ENCODE results near the gene LGR6.
A peak's percentile ranks its signal among the peaks of the same experiment; 100 is the strongest.

Gene LGR6

GRCh38 chr1:202293569-202293968 lies 100.0 kb downstream of the LGR6 start:
- Mint-ChIP-seq H3K4me3 (no peak overlapping the region), H3K27me3 (peaks cover 9% of the 10 kb centered on the region), H3K36me3 (no peaks in the 10 kb centered on the region), H3K4me1 (peaks cover 5% of the 10 kb centered on the region), H3K27ac (no peak overlapping the region), H3K9me3 (no peaks in the 10 kb centered on the region)
- ATAC-seq = no peak

GRCh38 chr1:202302166-202302565 lies 108.6 kb downstream of the LGR6 start:
- ATAC-seq = no peak
- no peak overlapping the region for H3K27ac Mint-ChIP-seq
- H3K9me3 Mint-ChIP-seq = no peaks in the 10 kb centered on the region
- no peaks in the 10 kb centered on the region for H3K4me1 Mint-ChIP-seq
- peaks cover 15% of the 10 kb centered on the region for H3K27me3 Mint-ChIP-seq
- H3K4me3 Mint-ChIP-seq = no peak overlapping the region
- H3K36me3 Mint-ChIP-seq = no peaks in the 10 kb centered on the region

GRCh38 chr1:202304375-202304774 lies 110.8 kb downstream of the LGR6 start:
- no peaks in the 10 kb centered on the region for H3K36me3 Mint-ChIP-seq
- H3K27me3 Mint-ChIP-seq = peaks cover 15% of the 10 kb centered on the region
- no peaks in the 10 kb centered on the region for H3K9me3 Mint-ChIP-seq
- no peak for ATAC-seq
- H3K4me1 Mint-ChIP-seq = no peaks in the 10 kb centered on the region
- no peak overlapping the region for H3K4me3 Mint-ChIP-seq
- no peak overlapping the region for H3K27ac Mint-ChIP-seq

GRCh38 chr1:202305168-202305567 lies 111.6 kb downstream of the LGR6 start:
- H3K36me3 Mint-ChIP-seq = no peaks in the 10 kb centered on the region
- no peak overlapping the region for H3K27ac Mint-ChIP-seq
- H3K9me3 Mint-ChIP-seq = no peaks in the 10 kb centered on the region
- no peaks in the 10 kb centered on the region for H3K4me1 Mint-ChIP-seq
- no peak overlapping the region for H3K4me3 Mint-ChIP-seq
- H3K27me3 Mint-ChIP-seq = peaks cover 15% of the 10 kb centered on the region
- ATAC-seq = no peak

- Mint-ChIP-seq H3K4me1 (peaks cover 3% of the 10 kb centered on the region), H3K36me3 (no peaks in the 10 kb centered on the region), H3K27me3 (peaks cover 30% of the 10 kb centered on the region), H3K4me3 (no peak overlapping the region), H3K27ac (no peak overlapping the region), H3K9me3 (no peaks in the 10 kb centered on the region)
- ATAC-seq = no peak
These were observed 113.1 kb downstream of the LGR6 start for GRCh38 chr1:202306535-202307345.

GRCh38 chr1:202310071-202310725 lies 116.6 kb downstream of the LGR6 start:
- H3K27me3 Mint-ChIP-seq = peaks cover 34% of the 10 kb centered on the region
- H3K4me3 Mint-ChIP-seq = no peak overlapping the region
- H3K4me1 Mint-ChIP-seq = peaks cover 8% of the 10 kb centered on the region
- no peaks in the 10 kb centered on the region for H3K36me3 Mint-ChIP-seq
- H3K27ac Mint-ChIP-seq = no peak overlapping the region
- H3K9me3 Mint-ChIP-seq = no peaks in the 10 kb centered on the region
- ATAC-seq = no peak

GRCh38 chr1:202310746-202311145 lies 117.1 kb downstream of the LGR6 start:
- Mint-ChIP-seq H3K27ac (no peak overlapping the region), H3K4me3 (no peak overlapping the region), H3K36me3 (no peaks in the 10 kb centered on the region), H3K9me3 (no peaks in the 10 kb centered on the region), H3K4me1 (peaks cover 8% of the 10 kb centered on the region), H3K27me3 (peaks cover 39% of the 10 kb centered on the region)
- no peak for ATAC-seq

- peak; percentile 4 for ATAC-seq
- Mint-ChIP-seq H3K27ac (no peak overlapping the region), H3K9me3 (no peaks in the 10 kb centered on the region), H3K27me3 (peaks cover 45% of the 10 kb centered on the region), H3K36me3 (no peaks in the 10 kb centered on the region), H3K4me3 (no peak overlapping the region), H3K4me1 (peaks cover 8% of the 10 kb centered on the region)
These were observed 118.5 kb downstream of the LGR6 start for GRCh38 chr1:202311875-202312635.

- Mint-ChIP-seq H3K27ac (no peak overlapping the region), H3K27me3 (peaks cover 57% of the 10 kb centered on the region), H3K36me3 (no peaks in the 10 kb centered on the region), H3K4me1 (peaks cover 8% of the 10 kb centered on the region), H3K4me3 (no peak overlapping the region), H3K9me3 (no peaks in the 10 kb centered on the region)
- peak; percentile 76 for ATAC-seq
These were observed 122.1 kb downstream of the LGR6 start for GRCh38 chr1:202315576-202316168.

- Mint-ChIP-seq H3K4me3 (no peak overlapping the region), H3K4me1 (peaks cover 8% of the 10 kb centered on the region), H3K27ac (no peak overlapping the region), H3K36me3 (no peaks in the 10 kb centered on the region), H3K27me3 (peaks cover 52% of the 10 kb centered on the region), H3K9me3 (no peaks in the 10 kb centered on the region)
- no peak for ATAC-seq
These were observed 122.6 kb downstream of the LGR6 start for GRCh38 chr1:202316186-202316585.

- H3K27ac Mint-ChIP-seq = no peak overlapping the region
- H3K27me3 Mint-ChIP-seq = peaks cover 41% of the 10 kb centered on the region
These were observed 124.6 kb downstream of the LGR6 start for GRCh38 chr1:202317941-202318925.

GRCh38 chr1:202319381-202320080 lies 125.9 kb downstream of the LGR6 start:
- Mint-ChIP-seq H3K4me3 (no peak overlapping the region), H3K27ac (no peak overlapping the region), H3K9me3 (no peaks in the 10 kb centered on the region), H3K36me3 (no peaks in the 10 kb centered on the region), H3K27me3 (peaks cover 33% of the 10 kb centered on the region), H3K4me1 (no peaks in the 10 kb centered on the region)
- no peak for ATAC-seq

More at GRCh38 chr1:202317941-202318925, 124.6 kb downstream of the LGR6 start:
- Mint-ChIP-seq H3K9me3 (no peaks in the 10 kb centered on the region), H3K4me1 (no peaks in the 10 kb centered on the region), H3K4me3 (no peak overlapping the region), H3K36me3 (no peaks in the 10 kb centered on the region)
- peak; percentile 25 for ATAC-seq

GRCh38 chr1:202320081-202320405 lies 126.4 kb downstream of the LGR6 start:
- Mint-ChIP-seq H3K4me1 (no peaks in the 10 kb centered on the region), H3K27ac (no peak overlapping the region), H3K9me3 (no peaks in the 10 kb centered on the region), H3K36me3 (no peaks in the 10 kb centered on the region), H3K4me3 (no peak overlapping the region), H3K27me3 (peaks cover 29% of the 10 kb centered on the region)
- ATAC-seq = no peak

- Mint-ChIP-seq H3K4me1 (no peaks in the 10 kb centered on the region), H3K36me3 (peaks cover 6% of the 10 kb centered on the region), H3K4me3 (no peak overlapping the region), H3K9me3 (no peaks in the 10 kb centered on the region), H3K27ac (no peak overlapping the region), H3K27me3 (peaks cover 6% of the 10 kb centered on the region)
- no peak for ATAC-seq
These were observed 130.1 kb downstream of the LGR6 start for GRCh38 chr1:202323731-202324130.

All from stimulated activated memory B cell treated with anti-CD40 and anti-IgM and Interleukin-4, amounts not matched to agents 10 μg/mL and 1 μg/mL and 100 μg/mL, for 72 hours (primary cell).